DMS53 (cell line): ENCODE results near the gene COA5.

Experiments used
- DNase-seq: peaks from one replicate; lab custom pipeline; 2025; lab: John Stamatoyannopoulos, UW

The COA5 gene

DNA sequence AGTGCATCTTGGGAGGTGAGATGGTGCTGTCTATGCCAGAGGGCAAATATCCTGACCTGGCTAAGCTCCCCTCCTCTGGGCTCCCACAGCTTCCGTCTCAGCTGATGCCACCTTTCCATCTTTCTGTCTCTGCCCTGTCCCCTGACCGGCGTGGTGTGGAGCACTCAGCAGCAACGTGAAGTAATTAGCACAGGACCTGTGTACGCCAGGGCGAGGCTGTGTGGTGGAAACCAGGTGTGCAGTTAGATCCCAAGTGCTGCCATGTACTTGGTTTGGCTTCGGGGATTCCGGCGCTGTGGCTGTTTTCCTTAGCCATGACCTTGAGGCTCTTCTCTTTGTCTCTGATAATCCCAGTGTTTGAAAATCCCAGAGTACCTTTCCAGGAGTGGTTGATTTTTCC, 36.5 kb downstream of the COA5 start:
- DNase-seq, result no peak

DNA sequence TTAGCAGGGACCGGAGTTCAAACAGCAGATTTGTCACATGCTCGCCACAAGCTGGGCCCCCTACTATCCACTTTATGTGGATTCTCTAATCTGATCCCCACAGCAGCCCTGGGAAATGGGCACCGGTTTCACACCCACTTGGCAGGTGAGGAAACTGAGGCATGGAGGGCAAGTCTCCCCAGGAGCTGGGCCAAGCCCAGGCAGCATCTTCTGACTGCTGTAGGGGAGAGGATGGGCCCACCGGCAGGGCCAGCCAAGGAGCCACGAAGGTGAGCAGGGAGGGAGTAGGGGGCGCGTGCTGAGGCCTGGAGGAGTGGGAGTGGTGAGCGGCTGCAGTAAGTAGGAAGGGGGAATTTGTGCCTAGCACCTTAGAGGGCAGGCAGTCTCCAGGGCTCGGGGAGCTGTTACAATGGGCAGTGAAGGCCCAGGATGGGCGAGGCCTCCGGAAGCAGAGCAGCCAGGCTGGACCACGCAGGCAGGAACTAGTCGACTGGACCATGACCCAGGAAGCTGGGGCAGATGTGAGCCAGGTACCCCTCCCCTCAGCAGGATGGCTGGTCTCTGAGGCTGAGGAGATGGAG, 37.1 kb downstream of the COA5 start:
- no peak for DNase-seq

DNA sequence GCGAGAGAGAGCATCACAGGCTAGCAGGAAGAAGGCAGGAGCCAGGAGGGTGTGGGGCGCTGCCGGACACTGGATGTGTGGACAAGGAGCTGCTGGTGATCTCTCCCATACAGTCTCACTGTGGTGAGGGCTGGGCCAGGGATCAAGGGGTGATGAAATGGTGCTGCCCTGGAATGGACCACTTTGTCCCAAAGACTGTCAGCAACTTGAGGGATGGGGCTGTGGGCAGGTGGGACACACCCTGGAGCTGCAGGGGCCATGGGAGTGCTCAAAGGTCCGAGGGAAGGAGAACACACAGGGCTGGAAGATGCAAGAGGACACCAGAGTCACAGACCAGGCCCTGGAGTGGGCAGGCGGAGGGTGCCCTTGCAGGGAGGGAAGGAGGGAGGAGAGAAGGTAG, 38.0 kb downstream of the COA5 start:
- no peak for DNase-seq

DNA sequence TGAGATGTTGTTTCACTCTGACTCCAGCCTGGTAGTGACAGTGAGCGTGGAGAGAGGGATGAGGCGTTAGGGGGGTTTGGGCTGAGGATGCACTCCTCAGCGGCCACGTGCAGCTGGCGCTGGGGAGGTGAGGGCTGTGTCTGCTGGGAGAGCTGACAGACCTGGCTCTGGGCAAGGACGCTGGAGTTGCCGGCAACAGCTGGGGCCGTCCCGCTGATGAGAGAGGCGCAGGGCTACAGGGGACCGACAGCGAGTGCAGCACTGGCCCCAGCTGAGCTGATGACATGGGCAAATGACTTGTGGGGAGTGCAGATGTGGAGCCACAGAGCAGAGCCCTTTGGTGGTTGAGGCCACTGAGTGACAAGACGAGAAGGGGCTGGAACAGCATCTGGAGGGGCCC, 38.4 kb downstream of the COA5 start:
- DNase-seq, result no peak

DNA sequence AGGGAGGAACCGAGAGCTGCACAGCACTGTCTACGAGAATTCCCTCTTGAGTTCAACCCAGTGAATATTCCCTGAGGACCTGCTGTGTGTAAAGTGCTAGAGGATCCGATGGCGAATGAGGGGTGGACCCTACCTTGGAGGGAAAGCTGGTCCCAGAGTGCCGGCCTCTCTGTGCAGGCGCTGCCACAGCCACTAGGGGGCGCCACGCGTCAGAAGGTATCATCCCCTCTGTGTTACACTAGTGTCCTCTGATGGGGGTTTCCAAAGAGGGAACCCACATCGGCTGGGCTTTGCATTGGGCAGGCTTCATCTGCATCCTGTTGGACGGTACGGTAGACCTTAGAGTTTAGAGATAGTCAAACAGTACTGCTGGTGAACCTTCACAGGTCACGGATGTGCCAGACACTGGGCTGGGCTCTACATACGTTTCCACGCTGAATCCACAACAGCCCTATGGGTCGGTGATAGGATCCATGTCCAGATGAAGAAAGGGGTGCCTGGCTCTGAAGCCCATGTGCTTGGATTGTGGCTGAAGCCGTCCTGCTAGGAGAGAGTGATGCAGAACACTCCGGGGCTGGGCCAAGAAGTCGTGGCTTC, 39.0 kb downstream of the COA5 start:
- peak; percentile 82 for DNase-seq

DNA sequence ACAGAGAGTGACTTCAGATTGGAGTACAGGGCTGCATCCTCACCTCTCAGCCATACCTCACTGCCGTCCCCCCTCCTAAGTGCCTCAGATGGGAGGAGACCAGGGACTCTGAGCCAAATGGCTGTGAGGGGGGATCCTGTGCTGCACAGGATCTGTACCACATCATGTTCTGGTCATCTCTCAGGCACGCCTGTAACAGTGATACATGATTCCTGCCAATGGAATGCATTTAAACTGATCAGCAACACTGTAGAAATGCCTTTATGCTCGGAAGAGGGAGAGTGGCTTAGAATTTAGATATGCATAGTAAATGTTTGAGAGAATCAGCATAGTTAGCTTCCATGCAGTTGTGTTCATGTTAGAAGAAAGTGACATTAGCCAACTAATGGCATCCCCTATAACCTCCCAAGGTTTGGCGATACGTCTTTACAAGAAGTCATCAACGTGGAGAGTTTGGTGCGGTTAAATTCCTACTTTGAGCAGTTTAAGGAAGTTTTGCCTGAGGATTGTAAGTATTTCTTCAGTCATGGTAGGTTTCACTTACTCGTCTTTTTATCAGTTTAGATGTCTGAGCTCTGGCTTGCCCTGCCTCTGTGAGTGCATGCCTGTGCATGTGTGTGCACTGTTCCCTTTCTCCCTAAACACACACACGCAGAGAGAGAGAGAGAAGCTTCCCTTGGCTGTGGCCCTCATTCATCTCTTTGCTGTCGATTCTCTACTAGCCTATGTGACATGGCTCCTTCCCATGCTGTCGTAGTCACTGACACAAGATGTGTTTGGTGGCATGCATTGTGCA, 40.0 kb downstream of the COA5 start:
- no peak for DNase-seq

DNA sequence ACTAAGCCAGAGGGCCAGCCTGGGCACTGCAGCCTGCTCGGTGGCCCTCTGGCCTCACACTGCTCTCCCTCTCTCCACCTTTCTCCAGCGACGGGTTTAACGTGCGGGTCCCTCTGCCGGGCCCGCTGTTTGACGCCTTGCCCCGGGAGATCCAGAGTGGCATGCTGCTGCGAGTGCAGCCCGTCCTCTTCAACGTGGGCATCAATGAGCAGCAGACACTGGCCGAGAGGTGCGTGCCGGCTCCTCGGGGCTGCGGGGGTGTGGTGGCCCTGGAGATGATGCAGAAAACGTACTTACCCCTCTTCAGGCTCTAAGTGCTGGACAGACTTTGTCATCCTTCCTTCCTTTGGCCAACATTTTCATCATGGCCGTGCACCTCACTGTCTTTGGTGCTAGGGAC, 42.4 kb downstream of the COA5 start:
- DNase-seq, result no peak

DNA sequence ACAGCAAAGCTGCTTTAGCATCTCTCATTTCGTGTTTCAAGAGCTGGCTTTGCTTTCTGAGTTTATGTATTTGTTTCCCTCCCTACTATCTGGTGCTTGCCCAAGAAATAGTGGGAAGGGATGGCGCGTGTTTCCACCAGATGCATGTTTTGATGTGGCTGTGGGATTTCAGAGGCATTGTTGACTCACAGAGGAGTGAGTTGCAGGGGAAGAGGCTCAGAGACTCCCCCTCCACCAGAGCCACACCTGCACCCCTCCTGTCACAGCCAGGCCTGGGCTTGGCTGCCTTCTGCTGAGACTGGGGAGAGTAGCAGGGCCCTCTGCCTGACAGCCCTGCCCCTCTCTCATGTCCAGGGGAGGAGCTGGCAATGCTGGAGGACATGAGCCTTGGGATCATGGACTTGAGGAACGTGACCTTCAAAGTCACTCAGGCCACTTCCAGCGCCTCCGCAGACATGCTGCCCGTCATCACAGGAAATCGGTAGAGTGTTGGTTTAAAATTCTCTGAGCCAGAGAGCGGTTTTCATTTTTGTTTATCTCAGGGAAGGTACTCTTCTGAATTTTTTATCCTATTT, 42.9 kb downstream of the COA5 start:
- DNase-seq, result no peak

DNA sequence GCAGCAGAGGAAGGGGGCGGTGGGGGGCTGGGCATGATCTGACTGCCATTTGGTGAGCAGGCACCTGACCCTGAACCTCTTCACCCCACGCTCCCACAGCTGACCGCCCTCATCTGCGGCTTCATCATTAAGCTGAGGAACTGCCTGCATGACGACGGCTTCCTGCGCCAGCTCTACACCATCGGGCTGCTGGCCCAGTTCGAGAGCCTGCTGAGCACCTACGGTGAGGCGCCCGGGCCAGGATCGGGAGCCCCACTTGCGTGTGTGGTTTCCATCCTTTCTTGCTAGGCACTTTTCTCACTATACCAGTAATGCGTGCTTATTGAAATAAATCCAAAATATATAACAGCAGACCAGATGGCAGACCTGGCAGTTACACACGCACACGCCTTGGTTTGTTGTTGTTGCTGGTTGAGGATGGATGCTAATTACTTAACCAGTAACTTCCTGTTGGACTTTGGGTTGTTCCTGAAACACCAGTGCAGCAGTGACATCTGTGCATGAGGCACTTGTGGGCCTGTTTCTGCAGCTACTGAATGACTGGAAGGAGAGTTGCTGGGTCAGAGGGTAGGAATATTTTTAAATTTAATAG, 43.7 kb downstream of the COA5 start:
- no peak for DNase-seq

DNA sequence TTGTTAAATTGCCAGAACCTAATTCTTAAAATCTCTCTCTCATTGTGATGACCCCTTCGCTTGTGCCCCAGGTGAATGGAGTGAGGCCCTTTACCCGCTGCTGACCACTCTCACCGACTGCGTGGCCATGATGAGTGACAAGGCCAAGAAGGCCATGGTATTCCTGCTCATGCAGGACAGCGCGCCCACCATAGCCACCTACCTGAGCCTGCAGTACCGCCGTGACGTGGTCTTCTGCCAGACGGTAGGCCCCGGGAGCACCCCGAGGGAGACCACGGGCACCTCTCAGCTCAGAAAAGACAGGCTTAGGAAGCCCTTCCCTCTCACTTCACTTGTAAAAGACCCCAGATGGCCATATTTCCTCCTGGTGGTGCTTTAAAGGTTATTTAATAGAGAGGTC, 44.9 kb downstream of the COA5 start:
- no peak for DNase-seq

DNA sequence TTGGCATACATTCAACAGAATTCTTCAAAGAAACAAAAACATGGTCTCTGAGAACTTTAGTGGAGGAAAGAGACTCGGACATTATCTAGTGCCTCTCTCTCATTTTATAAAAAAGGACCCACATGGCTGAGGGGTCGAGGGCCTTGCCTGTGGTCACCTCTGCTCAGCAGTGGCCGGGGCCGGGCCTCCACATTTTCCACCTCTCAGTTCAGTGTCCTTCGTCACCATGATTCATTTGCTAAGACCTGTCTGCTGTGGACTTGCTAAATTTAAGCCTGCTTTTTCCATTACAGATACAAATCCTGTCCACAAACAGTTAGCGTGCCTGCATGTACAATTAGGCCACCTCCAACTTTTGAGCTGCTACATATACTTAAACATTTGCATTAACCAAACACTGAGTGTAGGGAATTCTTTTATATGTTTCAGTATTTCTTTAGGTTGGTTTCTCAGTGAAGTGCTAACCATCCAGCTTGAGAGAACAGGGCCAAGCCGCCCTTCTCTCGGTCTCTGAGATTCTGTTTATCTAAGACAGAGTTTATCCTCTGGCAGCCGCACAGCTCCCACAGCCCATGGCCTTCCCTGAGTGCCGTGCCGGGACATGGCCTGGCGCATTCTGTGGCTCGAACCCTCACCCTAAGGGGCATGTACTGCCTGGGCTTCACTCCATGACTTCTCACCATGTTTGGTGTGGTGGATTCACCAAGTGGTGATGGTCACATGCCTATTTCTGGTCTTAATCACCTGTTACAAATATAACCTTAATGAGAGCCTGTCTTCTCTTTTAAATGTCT, 46.2 kb downstream of the COA5 start:
- no peak for DNase-seq

DNA sequence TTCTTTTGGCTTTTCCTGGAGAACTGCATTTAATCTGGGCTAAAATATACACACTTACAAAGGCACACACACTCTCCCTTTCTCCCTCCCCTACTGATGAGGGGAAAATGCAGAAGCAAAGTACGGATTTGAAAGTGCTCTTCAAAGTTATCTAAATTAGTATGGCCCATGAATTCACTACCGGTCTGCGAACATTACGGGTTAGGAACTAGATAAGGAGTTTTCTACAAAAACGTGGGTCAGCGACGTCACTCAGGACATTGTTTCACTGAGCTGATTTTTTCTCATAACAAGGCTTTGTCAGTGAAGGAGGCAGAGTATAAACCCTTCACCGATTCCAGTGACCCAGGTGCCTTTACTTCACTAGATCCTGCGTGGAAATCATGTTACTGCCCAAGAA, 47.3 kb downstream of the COA5 start:
- DNase-seq, result no peak

DNA sequence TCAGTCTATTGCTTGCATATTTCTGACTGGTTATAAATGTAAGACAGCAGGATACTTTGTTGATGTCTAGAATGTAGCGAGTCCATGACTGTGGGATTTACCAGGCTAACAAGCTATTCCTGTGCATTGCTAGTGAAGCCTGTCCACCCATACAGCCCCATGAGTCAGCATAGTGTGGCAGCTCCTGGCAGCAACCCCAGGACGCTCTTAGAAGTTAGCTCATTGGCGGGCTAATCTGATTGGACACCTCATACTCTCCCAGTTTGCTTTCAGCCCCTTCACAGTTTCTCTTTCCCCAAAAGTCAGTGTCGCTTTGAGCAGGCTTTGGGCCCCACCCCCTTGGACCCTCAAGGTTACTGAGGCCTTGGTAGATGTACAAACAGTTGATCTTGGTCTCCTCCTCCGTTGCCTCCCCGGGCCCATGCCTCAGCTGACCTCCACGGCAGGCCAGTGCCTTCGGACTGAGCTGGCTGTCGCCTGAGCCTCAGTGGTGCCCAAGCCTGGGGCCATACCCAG, 48.0 kb downstream of the COA5 start:
- DNase-seq, result no peak

DNA sequence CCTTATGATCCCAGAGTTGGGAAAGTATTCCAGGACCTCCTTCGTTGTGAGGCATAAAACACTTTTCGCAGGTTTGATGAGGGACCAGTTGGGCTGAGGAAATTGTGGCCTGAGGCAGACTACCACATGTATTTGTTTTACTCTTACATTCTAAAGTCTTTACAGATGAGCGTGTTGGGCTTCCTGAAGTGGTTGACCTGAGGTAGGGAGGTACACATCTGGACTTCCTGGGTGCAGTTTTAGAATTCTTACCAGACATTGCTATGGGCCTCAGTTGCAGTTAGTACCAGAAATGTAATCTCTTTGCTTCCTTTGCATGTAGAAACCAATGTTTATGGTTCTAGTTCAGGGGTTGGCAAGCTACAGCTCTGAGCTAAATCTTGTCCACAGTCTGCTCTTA, 48.7 kb downstream of the COA5 start:
- DNase-seq, result no peak

DNA sequence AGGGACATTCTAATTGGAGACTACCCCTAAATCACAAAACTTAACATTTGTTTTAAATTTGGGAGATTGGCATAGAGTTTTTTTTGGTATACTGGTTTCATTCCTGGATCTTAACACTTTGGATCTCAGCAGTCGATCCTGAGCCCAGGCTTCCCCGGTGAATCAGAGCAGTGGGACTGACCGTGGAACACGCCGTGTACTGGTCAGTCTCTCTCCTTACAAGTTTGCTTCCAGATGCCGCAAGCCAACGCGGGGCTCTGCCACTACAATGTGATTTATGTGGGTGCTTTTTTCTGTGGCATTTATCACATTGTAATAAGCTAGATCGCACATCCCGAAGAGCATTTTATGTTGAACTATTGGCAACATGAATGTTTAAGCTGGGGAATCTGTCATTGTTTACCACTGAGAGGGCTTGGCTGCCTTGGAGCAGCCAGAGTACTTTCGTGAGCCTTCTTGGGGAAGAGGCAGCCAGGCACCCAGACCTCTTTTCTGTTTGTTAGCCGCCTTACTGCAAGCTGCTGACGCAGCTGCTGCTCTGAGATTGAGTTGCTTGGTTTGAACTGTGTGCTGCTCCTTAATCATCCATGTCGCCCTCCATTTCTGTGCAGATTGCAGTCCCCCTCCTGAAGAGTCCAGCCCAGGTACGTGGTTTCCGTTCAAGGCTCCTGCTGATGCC, 49.3 kb downstream of the COA5 start:
- DNase-seq, result no peak

DNA sequence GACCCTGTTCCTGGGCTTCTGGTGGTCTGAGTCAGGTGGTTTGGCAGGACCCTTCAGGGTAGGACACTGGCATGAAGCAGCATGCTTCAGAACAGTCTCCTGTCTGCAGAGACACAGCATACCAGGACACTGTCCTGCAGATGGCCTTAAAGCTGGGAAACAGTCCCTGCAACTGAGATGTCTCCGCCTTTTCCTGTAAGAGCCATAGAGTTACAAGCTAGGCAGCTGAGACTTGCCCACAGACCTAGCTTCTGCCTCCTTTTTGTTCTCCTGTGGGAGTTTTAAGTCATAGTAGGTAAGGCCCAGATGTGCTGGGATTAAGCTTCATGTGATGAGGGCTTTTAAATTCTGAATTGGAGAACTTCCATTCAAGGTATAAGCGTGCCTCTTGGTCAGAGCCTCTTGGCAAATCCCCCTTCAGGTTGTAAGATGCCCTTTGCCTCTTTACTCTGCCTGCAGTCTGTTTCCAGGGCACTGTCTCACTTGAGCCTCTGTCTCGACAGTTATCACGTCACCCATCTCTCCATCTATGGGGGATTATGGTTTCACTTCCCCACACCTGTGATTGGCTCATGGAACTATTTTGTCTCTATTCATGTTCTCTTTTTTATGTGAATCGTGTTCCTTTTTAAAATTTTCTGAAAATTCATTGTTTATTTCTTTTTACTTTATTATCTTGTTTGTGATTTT, 51.8 kb downstream of the COA5 start:
- no peak for DNase-seq

DNA sequence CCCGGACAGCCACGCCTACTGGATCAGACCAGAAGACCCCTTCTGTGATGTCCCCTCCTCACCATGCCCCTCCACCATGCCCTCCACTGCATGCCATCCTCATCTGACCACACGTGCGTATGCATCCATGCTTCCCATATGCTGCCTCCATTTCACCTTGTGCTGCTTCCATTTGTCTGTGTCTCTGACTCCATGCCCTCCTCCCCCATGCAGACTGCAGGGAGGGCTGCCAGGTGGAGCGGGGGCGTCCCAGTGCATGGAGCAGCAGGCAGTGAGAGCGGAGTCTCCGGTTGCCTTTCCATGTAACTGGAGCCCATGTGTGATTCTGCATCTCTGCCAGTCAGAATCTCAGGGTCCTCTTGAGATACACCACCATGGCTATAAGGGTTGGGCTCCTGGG, 52.6 kb downstream of the COA5 start:
- no peak for DNase-seq

DNA sequence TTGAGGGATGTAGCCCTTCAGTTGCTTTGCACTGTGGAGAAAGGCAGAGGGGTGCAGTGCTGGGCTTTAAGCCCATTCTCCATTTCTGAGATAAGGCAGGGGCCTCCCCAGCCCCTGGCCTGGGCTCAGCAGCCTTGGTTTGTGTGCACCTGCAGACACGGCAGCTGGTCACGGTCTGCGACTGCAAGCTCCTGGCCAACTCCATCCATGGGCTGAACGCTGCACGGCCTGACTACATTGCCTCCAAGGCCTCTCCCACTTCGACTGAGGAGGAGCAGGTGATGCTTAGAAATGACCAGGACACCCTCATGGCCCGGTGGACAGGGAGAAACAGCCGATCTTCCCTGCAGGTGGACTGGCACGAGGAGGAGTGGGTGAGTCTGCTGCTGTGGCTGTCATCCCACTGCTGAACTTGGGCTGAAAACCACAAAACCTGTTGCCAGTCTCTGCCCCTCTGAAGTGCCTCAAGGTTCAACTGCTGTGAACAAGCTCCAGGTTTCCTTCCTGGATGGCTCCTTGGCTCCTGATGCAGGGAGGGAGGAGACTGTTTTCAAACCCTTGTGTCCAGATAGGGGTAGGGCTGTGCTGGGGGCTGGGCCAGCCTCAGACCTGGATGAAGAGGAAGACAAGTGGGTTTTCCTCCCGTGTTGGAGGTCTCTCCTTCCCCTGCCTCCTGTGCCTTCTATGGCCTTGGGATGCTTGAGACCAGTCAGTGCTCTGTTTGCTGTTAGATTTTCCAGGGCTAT, 54.0 kb downstream of the COA5 start:
- no peak for DNase-seq

DNA sequence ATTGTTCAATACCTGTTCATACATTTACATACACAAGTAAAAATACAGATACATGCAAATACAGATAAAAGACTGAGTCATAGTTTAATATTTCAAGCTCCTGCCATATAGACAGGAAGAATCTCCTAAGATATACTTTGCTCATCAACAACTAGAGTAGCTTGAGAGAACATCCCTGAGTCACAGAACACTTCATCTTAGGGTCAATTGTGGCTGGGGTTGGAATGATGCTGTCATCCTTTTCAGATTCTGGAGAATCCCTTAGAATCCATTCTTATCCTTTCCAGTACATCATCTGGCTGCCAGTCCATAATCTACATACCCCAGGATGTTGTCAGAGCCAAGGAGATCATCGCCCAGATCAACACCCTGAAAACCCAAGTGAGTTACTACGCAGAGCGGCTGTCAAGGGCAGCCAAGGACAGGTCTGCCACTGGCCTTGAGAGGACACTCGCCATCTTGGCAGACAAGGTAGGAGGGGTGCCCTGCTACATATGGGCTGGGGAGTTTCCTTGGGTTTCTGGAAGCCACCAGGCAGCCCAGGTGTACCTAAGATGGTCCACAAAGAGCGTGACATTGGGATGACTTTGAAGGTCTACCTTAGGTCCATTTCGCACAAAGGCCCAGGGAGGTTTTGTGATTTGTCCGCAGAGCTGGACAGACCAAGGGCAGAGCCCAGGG, 55.7 kb downstream of the COA5 start:
- no peak for DNase-seq
